GM10847 (cell line): Measurements from ENCODE around the gene MT1H.

Source experiments
- POLR2A ChIP-seq: IDR thresholded peaks from 2 replicates; pipeline ENCODE4 v1.6.1; 2011; ENCODE audit not compliant: insufficient read length; ENCODE audit errors: extremely low read depth

The MT1H gene

DNA sequence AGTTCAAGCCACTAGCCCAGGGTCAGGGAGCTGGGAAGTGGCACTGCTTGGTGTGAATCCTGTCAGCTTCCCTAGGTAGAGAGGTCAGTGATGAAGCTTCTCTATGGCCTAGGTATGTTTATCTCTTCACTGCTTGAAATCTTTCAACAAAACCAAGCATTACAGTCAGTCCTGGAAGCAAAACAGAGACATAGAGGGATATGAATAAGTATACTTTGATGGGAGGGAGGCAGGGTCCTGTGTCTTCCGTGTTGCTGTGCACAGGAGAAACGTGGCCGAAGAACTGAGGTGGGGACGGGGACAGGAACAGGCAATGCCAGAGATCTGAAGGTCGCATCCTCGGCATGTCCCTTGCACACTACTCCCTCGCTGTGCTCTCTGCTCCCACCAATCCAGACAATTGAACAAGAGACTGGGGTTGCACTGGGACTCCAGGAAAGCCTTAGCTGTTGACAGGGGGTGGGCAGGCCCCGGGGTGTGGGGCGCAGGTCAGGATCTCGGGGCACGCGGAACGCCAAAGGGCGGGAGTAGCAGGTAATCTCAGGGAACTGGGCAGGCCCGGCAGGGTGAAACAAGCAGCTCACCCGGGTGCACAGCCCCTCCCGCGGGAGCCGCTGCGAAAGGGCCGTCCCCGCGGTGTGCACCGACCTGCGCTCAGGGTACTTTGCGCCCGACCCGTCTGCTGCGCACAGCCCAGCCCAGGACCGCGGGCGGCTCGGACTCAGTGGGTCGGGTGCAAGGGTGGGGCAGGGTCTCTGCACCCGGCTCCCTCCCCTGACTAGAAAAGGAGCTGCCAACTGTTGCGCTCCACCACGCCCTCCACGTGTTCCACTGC lies at the start of gene MT1H:
Gene MT1H (plus strand): TSS at position 810 of the 835 bp plus-strand sequence. CDS start 71 bp downstream, outside the sequence.
- no peak for TF ChIP-seq POLR2A

DNA sequence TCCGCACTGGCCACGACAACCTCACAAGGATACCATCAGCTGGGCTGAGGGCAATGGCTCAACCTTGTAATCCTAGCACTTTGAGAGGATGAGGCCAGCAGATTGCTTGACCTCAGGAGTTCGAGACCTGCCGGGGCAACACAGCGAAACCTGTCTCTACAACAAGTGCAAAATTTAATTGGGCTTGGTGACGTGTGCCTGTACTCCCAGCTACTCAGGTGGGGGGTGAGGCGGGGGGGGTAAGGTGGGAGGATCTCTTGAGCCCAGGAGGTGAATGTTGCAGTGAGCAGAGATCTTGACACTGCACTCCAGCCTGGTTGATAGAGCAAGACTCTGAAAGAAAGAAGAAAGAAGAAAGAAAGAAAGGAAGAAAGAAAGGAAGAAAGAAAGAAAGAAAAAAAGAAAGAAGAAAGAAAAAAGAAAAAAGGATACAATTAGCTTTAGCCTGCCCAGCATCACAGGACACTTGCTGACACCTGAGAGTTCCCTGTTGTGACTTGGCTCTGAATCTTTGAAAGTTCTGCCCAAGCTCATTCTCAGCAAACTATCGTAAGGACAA lies 49.2 kb upstream of the MT1H start:
- TF ChIP-seq POLR2A = no peak

DNA sequence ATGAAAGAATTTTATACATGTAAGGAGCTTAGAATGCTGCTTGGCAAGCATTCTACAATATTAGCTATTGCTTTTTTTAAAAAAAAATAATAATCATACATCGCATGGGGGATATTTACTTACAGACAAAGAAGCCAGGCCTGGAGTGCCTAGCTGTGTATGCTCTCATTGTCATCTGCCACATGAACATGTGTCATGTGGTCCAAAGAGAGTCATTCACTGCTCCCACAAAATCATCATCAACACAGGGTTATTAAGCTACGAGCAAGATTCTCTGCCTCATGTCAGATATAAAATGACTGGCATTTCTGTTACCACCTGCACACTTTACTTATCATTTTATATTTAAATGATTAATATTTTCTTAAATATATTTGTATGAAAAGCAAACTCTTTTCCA lies 46.0 kb upstream of the MT1H start:
- TF ChIP-seq POLR2A = no peak

DNA sequence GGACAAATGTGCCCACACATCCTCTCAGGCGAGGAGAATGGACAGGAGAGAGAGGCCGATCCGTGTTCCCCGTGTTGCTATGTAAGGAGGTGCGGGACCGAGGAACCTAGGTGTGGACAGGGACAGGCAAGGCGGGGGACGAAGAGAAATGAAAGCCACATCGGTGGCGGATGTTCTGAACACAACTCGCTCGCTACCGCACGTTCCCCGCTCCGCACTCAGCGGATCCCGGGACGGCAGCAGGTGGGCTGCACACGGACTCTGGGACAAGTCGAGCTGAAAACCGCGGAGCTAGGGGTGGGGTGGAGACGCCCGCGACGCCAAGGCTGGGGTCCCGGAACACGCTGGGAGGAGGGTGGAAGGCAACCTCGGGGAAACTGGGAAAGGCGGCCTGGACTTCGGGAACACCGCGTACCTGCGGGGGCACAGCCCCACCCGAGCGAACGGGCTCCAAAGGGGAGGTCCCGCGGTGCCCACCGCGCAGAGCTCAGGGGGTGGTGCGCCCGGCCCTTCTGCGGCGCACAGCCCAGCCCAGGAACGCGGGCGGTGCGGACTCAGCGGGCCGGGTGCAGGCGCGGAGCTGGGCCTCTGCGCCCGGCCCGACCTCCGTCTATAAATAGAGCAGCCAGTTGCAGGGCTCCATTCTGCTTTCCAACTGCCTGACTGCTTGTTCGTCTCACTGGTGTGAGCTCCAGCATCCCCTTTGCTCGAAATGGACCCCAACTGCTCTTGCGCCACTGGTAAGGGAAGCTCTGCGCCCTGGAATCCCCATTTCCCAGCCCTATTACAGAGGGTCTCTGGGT lies 44.3 kb upstream of the MT1H start, which contains the start of gene MT1E:
Gene MT1E (plus strand): TSS at position 642 of the 803 bp plus-strand sequence. CDS start 71 bp downstream, at position 713.
- TF ChIP-seq POLR2A = no peak

DNA sequence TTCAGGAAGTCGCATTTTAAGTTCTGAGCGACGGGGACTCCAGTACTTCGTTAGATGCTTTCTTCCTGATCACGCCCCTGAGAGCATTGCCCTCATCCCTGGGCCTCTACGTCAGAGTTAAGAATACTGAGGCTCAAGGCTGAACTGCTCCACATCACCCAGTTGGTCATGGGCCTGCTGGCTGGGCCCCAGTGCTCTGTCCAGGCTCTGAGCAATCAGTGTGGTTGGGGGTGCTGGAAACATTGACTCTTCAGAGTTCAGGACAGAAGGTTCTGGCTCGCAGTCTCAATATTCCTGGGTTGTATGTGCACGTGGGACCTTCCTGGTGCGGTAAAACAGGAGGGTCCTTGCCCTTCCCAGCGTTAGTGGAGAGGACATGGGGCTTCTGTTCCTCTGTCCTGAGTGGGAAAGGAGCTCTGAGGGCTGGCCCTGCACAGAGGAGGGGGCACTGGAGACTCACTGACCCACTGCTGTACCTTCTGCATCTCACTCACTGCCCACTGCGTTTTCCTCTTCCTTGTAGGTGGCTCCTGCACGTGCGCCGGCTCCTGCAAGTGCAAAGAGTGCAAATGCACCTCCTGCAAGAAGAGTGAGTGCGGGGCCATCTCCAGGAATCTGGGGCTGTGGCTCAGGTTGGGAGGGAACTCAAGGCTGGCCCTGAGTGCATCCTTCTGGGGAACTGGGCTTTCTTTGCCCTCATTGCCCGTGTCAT lies 43.5 kb upstream of the MT1H start:
- TF ChIP-seq POLR2A = no peak

DNA sequence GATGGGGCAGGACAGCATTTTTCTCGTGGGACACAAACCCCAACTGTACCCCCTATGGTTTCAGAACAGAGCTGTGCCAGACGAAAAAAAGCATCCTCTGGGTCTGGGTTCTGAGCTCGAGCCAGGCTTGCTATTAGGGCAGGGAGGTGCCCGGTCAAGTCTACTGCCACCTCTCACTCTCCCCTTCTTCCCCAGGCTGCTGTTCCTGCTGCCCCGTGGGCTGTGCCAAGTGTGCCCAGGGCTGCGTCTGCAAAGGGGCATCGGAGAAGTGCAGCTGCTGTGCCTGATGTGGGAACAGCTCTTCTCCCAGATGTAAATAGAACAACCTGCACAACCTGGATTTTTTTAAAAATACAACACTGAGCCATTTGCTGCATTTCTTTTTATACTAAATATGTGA lies 42.9 kb upstream of the MT1H start:
- TF ChIP-seq POLR2A = no peak

DNA sequence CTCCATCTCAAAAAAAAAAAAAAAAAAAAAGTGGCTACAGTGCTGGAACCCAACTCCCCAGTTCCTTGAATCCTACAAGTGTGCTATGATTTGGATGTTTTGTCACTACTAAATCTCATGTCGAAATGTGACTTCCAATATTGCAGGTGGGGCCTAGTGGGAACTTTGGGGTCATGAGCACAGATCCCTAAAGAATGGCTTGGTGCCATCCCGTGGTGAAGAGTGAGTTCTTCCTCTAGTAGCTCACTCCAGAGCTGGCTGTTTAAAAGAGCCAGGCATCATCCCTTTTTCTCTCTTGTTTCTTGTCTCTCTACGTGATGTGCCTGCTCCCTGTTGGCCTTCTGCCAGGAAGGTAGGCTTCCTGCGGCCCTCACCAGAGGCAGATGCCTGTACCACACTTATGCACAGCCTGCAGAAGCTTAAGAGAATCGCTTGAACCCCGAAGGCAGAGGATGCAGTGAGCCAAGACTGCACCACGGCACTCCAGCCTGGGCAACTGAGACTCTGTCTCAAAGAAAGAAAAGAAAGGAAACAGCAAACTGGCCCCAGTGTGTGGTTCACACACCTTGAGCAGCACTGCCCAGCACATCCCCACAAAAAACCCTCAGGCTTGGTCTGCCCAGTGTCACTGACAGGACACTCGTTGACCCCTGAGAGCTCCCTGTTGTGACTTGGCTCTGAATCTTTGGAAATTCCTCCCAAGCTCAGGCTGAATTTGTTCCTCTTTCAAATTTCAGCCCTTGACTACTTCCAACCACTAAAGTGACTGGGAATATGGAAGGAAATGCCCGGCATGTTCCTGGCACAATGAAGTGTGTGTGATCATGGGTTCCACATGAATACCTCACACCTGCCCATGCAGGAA lies 40.9 kb upstream of the MT1H start:
- no peak for TF ChIP-seq POLR2A

DNA sequence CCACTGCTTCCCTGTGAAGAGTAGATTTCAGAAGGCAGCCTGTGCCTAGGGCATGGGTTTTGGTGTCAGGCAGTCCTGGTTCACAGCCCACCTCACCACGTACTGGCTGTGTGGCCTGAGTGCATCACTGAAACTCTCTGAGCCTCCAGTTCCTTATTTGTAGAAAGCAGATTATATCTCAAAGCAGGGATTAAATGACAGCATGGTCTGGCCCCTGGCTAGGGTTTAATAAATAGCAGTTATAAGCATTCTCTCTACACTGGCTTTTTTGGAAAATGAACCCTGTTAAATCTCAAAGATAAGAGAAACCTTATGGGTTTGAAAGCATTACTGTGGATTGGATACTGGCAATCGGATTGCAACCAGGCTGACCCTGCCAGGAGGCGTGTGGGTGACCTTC lies 40.1 kb upstream of the MT1H start:
- TF ChIP-seq POLR2A = no peak

DNA sequence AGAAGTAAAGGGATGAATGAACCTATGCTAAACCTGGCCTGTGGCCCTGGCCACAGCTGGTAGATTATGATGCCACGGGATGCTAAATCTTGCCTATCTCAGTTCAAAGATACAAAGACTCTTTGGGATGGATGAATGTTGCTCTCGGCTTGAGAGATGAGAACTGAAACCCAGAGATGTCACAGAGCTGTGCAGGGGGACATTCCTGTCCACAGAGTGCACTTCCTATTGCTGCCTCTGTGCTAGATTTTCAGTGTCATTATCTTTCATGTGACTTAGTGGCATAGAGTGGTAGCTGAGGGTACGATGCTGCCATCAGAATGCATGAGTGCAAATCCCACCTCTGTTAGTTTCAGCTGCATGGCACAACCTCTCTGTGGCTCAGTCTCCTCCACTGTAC lies 39.5 kb upstream of the MT1H start:
- no peak for TF ChIP-seq POLR2A

DNA sequence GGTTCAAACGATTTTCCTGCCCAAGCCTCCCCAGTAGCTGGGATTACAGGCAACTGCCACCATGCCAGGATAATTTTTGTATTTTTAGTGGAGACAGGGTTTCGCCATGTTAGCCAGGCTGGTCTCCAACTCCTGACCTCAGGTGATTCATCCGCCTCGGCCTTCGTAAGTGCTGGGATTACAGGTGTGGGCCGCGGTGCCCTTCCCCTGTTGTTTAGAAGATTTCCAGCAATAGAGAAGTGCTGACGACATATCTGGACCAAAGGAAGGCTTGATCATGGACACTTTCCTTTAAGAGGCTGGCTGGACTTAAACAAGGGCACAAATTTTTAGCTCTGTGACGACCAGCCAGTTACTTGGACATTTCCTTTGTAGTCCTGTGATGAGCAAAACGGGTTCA lies 38.4 kb upstream of the MT1H start:
- no peak for TF ChIP-seq POLR2A

DNA sequence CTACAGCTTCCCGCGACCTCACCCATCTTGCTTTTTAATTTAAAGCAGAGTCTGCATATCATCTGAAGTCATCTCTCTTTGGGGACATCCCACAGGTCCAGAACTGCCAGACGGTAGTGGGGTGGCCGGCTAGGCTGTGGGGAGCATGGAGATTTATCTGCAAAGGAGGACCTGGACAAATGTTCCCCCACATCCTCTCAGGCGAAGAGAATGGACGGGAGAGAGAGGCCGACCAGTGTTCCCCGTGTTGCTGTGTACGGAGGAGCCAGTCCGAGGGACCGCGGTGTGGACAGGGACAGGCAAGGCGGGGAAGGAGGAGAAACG lies 37.8 kb upstream of the MT1H start:
- TF ChIP-seq POLR2A = no peak

DNA sequence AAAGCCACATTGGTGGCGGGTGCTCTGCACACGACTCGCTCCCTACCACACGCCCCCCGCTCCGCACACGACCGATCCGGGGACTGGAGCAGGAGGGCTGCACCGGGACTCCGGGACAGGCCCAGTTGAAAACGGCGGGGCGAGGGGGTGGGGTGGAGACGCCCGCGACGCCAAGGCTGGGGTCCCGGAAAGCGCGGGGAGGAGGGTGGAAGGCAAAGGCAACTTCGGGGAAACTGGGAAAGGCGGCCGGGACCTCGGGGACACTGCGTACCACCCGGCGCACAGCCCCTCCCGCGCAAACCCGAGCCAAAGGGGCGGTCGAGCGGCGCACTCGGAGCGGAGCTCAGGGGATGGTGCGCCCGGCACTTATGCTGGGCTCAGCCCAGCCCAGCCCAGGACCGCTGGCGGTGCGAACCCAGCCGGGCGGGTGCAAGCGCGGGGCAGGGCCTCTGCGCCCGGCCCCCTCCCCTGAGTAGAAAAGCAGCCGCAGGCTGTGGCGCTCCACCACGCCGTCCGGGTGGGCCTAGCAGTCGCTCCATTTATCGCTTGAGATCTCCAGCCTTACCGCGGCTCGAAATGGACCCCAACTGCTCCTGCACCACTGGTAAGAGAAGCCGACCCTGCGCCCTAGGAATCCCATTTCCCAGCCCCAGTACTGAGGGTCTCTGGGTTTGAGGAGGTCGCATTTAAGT lies 37.3 kb upstream of the MT1H start, which contains the start of gene MT1M:
Gene MT1M (plus strand): TSS at position 504 of the 692 bp plus-strand sequence. CDS start 73 bp downstream, at position 577.
- no peak for TF ChIP-seq POLR2A

DNA sequence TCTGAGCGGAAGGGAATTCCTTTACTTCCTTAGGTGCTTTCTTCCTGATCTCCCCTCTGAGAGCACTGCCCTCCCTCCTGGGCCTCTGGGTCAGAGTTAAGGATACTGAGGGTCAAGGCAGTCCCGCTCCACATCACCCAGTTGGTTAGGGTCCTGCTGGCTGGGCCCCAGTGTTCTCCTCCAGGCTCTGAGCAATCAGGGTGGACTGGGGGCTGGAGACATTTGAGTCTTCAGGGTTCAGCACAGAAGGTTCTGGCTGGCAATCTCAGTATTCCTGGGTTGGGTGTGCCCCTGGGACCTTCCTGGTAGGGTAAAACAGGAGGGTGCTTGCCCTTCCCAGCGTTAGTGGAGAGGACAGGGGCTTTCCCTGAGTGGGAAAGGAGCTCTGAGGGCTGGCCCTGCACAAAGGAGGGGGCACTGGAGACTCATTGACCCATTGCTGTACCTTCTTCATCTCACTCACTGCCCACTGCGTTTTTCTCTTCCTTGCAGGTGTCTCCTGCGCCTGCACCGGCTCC lies 36.7 kb upstream of the MT1H start:
- no peak for TF ChIP-seq POLR2A
